AG09309 (cell line): Measurements from ENCODE around the gene CHRM5.
A peak's percentile ranks its signal among the peaks of the same experiment; 100 is the strongest.

ENCODE experiments used
- DNase-seq: peaks from one replicate; pipeline ENCODE4 v3.0.0-alpha.2; 2010; ENCODE audit warnings: low read depth
- H3K4me3 ChIP-seq: 2 replicates; pipeline ENCODE4 v1.5.1; 2011; ENCODE audit warnings: mild to moderate bottlenecking, low read depth, low read length, moderate library complexity; ENCODE audit not compliant: control insufficient read depth
- CTCF ChIP-seq: IDR thresholded peaks from 2 replicates; pipeline ENCODE4 v1.5.1; 2011; ENCODE audit warnings: mild to moderate bottlenecking, low read depth, low read length, inconsistent platforms; ENCODE audit not compliant: insufficient read depth, control insufficient read depth; ENCODE audit errors: missing control alignments

Gene CHRM5, protein sequence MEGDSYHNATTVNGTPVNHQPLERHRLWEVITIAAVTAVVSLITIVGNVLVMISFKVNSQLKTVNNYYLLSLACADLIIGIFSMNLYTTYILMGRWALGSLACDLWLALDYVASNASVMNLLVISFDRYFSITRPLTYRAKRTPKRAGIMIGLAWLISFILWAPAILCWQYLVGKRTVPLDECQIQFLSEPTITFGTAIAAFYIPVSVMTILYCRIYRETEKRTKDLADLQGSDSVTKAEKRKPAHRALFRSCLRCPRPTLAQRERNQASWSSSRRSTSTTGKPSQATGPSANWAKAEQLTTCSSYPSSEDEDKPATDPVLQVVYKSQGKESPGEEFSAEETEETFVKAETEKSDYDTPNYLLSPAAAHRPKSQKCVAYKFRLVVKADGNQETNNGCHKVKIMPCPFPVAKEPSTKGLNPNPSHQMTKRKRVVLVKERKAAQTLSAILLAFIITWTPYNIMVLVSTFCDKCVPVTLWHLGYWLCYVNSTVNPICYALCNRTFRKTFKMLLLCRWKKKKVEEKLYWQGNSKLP

GRCh38 chr15:33968224-33968623, at the start of gene CHRM5:
Gene CHRM5 (plus strand): TSS chr15:33968497. CDS start chr15:34062718, 94,221 bp downstream.
- DNase-seq, result no peak
- TF ChIP-seq CTCF, result no peak
- H3K4me3 ChIP-seq, result no peak within 1 kb of the TSS

GRCh38 chr15:33923446-33923845, 44.9 kb upstream of the CHRM5 start:
- H3K4me3 ChIP-seq, result no peak overlapping the region
- no peak for TF ChIP-seq CTCF
- DNase-seq, result no peak

GRCh38 chr15:33926260-33926659, 42.0 kb upstream of the CHRM5 start:
- no peak overlapping the region for H3K4me3 ChIP-seq
- no peak for TF ChIP-seq CTCF
- DNase-seq, result no peak

- no peak overlapping the region for H3K4me3 ChIP-seq
- no peak for DNase-seq
- no peak for TF ChIP-seq CTCF
Measured at GRCh38 chr15:33932734-33933133, 35.6 kb upstream of the CHRM5 start.

DNA sequence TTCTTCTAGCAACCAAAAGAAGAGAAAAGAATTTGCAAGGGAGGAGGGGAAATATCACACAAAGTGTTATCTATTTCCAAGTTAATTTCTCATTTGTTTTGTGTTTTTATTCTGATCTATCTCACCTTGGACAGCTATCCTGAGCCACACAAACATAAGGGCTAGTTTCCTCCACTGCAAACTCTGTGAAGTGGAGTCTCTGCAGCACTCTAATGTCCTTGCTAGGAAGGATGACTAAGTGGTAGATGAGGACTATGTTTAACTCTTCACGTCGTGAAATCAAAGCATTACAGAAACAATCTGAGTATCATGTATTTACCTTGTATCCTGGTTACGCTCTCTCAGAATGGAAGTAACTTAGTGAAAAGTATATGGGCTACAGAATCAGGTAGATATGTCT, 33.9 kb upstream of the CHRM5 start:
- no peak for TF ChIP-seq CTCF
- H3K4me3 ChIP-seq, result no peak overlapping the region
- no peak for DNase-seq

DNA sequence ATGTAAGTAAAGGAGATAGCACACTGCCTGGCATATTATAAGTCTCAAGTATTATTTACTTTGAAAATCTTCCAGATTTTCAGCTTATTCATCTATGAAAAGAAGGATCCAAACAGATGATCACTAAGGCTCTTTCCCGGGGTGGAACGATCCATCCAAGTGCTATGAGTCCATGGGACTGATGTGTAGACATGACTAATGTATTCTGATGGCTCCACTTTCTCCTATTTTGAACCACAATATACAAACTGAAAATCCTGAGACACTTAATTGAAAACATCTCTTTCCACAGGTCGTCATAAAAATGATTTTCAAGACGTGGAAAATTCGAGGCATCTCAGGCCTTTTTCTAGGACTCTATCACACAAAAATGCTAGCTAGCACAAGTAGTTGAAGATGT, 33.4 kb upstream of the CHRM5 start:
- no peak overlapping the region for H3K4me3 ChIP-seq
- TF ChIP-seq CTCF, result no peak
- DNase-seq, result peak; percentile 31
